T-helper 17 cell (primary cell): ENCODE data around the gene C15orf61. TPM values are rescaled to one million over a fixed set of nuclear protein-coding genes. Genes with fewer than 3 reads are reported as not detected.
A peak's percentile ranks its signal among the peaks of the same experiment; 100 is the strongest.

Source experiments
- ATAC-seq: fragments of 150-1000 bp; cut with Tn5 transposase; 2 replicates; pipeline ENCODE4 v1.10.0; 2021; ENCODE audit warnings: mild to moderate bottlenecking, moderate library complexity
- DNase-seq, 3 donors: peaks; one replicate each; pipeline versions ENCODE4 v3.0.0 to v3.0.0-alpha.2; 2020 to 2021
- H3K9me3 ChIP-seq: one replicate; pipeline ENCODE4 v1.7.0; 2013; ENCODE audit warnings: low read length, mild to moderate bottlenecking; ENCODE audit not compliant: control insufficient read depth, poor library complexity, severe bottlenecking
- H3K27ac Mint-ChIP-seq: one replicate; pipeline ENCODE4 v1.8.0; 2022; ENCODE audit warnings: mild to moderate bottlenecking, moderate library complexity, mixed read lengths
- H3K27me3 Mint-ChIP-seq: one replicate; pipeline ENCODE4 v1.8.0; 2022; ENCODE audit warnings: mixed read lengths
- H3K36me3 Mint-ChIP-seq: one replicate; pipeline ENCODE4 v1.8.0; 2022; ENCODE audit warnings: low read depth, mixed read lengths
- H3K4me1 Mint-ChIP-seq: one replicate; pipeline ENCODE4 v1.8.0; 2022; ENCODE audit warnings: mild to moderate bottlenecking, mixed read lengths
- H3K4me3 Mint-ChIP-seq: one replicate; pipeline ENCODE4 v1.8.0; 2022; ENCODE audit warnings: mild to moderate bottlenecking, moderate library complexity, mixed read lengths
- total RNA-seq, 4 donors: library from RNA in 2 of 4; stranded (reverse) in 2 of 4; gene quantifications; one replicate each; pipeline ENCODE4 v1.2.3 and lab custom pipeline; 2022 to 2026

The C15orf61 gene
- total RNA-seq, 2 donors from 2014 or later = 7.7 to 8.7 TPM

DNA sequence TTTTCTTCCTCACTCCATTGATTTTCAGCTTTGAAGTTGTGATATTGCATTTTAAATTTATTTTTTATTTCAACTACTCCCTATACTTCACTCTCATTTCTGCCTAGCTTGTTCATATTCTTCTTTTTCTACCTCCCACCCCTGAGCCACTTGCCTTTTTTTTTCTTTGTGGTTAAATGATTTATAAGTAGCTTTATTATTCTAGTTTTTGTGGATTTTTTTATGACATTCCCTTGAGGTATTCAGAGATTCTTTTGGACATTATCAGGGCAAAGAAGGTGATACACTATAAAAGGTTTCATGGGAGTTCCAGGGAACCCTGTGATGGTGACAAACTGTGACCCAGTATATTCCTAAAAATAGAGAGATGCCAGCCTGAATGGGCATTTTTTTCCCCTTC, 3.3 kb downstream of the C15orf61 start:
- Mint-ChIP-seq H3K4me1 (peaks cover 14% of the 10 kb centered on the region), H3K36me3 (no peaks in the 10 kb centered on the region), H3K27ac (peak overlapping the region; percentile 78), H3K4me3 (no peak overlapping the region), H3K27me3 (no peaks in the 10 kb centered on the region)
- ATAC-seq (no peak), DNase-seq (no peak)
- H3K9me3 ChIP-seq = no peaks in the 10 kb centered on the region

DNA sequence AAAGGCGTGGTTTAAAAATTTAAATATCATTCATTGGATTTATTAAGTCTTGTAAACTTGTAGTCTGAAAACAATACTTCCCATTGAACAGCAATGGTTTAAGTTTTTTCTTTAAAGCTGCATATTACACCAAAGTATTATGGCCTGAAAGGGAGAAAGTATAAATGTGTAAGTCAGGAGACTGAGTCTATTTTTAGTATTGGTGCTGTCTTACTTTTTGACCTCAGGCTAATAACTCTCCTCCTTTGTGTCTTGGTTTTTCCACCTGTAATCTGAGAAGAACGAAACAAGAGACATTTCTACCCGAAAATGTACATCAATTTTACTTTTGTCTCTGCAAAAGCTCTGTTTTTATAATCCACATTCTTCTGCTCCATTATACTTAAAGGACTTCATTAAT, 7.6 kb downstream of the C15orf61 start:
- no peak overlapping the region for H3K4me3 Mint-ChIP-seq
- ATAC-seq = no peak
- no peaks in the 10 kb centered on the region for H3K4me1 Mint-ChIP-seq
- H3K36me3 Mint-ChIP-seq = no peaks in the 10 kb centered on the region
- no peaks in the 10 kb centered on the region for H3K9me3 ChIP-seq
- H3K27ac Mint-ChIP-seq = no peak overlapping the region
- no peaks in the 10 kb centered on the region for H3K27me3 Mint-ChIP-seq
- DNase-seq = no peak

DNA sequence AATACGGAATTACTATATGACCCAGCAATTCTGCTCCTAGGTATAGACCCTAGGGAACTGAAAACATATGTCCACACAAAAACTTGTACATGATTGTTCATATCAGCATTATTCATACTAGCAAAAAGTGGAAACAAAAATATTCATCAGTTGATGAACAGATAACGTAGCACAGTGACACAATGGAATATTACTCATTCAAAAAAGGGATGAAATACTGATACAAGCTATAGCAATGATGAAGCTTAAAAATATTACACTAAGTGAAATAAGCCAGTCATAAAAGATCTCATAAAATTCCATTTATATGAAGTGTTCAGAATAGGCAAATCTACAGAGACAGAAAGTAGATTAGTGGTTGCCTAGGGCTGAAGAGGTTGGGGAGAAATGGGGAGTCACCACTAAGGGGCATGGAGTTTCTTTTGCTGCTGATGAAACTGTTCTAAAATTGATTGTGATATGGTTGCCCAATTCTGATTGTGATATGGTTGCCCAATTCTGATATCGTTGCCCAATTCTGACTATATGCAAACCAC, 10.5 kb downstream of the C15orf61 start:
- H3K4me1 Mint-ChIP-seq = no peaks in the 10 kb centered on the region
- H3K36me3 Mint-ChIP-seq = no peaks in the 10 kb centered on the region
- ATAC-seq = no peak
- H3K27me3 Mint-ChIP-seq = no peaks in the 10 kb centered on the region
- no peak for DNase-seq
- peak overlapping the region; percentile 6 for H3K27ac Mint-ChIP-seq
- no peaks in the 10 kb centered on the region for H3K9me3 ChIP-seq
- no peak overlapping the region for H3K4me3 Mint-ChIP-seq

DNA sequence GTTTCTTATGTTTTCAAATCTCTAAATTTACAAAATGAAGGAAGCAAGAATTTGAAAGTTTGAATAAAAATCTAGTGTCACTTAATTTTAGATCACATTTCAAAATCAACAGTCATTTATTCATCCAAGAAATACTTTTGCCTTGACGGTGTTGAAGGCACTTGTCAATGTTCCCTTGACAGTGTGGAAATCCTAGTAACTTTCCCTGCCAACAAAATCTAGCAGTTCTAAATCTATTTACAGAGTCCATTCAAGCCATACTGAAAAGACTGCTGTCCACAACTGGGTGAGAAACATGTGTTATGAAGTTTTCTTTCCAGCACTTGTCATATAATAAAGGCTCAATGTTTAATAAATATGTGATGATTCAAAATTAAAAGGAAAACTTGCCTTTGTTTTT, 12.9 kb downstream of the C15orf61 start:
- H3K36me3 Mint-ChIP-seq = no peaks in the 10 kb centered on the region
- ATAC-seq (no peak), DNase-seq (no peak)
- peaks cover 3% of the 10 kb centered on the region for H3K4me1 Mint-ChIP-seq
- no peaks in the 10 kb centered on the region for H3K9me3 ChIP-seq
- no peak overlapping the region for H3K4me3 Mint-ChIP-seq
- peak overlapping the region; percentile 16 for H3K27ac Mint-ChIP-seq
- H3K27me3 Mint-ChIP-seq = no peaks in the 10 kb centered on the region

DNA sequence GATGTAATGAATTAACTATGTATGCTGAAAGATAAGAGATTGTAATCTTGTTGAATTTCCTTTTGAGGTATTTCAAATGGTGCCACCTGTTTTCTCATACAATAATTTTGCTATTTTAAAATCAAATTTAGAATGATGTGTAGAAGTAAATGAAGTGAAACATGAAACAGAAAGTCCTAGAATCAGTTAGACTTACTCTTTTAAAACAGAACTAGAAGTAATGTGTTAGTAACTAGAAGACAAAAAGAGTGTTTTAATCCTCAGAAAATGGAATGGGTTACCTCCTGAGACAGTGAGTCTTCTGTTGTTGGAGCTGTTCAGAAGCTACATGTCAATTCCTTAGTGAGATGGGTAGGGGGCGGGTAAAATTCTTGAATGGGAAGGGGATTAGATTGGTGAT, 13.4 kb downstream of the C15orf61 start:
- H3K27me3 Mint-ChIP-seq = no peaks in the 10 kb centered on the region
- no peaks in the 10 kb centered on the region for H3K9me3 ChIP-seq
- peak overlapping the region; percentile 16 for H3K27ac Mint-ChIP-seq
- peaks cover 7% of the 10 kb centered on the region for H3K4me1 Mint-ChIP-seq
- no peak for DNase-seq
- H3K4me3 Mint-ChIP-seq = no peak overlapping the region
- no peaks in the 10 kb centered on the region for H3K36me3 Mint-ChIP-seq
- no peak for ATAC-seq

DNA sequence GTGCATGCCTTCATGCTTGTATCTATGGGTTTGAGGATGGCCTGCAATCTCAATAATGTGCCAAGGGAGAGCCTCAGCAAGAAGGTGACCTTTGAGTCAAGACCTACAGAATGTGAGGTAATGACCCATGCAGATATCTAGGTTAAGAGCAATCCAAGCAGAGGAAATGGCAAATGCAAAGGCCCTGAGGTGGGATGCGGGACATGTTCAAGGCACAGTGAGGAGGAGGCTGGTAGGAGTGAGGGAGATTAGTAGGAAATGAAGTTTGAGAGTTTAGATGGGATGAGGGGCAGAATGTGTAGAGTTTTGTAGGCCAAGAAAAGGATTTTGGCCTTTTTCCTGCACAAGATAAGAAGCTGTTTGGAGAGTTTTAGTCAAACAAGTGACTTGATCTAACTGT, 16.8 kb downstream of the C15orf61 start:
- DNase-seq = no peak
- no peaks in the 10 kb centered on the region for H3K36me3 Mint-ChIP-seq
- H3K4me1 Mint-ChIP-seq = peaks cover 10% of the 10 kb centered on the region
- H3K4me3 Mint-ChIP-seq = no peak overlapping the region
- no peak overlapping the region for H3K27ac Mint-ChIP-seq
- ATAC-seq = no peak
- H3K9me3 ChIP-seq = no peaks in the 10 kb centered on the region
- H3K27me3 Mint-ChIP-seq = no peaks in the 10 kb centered on the region

DNA sequence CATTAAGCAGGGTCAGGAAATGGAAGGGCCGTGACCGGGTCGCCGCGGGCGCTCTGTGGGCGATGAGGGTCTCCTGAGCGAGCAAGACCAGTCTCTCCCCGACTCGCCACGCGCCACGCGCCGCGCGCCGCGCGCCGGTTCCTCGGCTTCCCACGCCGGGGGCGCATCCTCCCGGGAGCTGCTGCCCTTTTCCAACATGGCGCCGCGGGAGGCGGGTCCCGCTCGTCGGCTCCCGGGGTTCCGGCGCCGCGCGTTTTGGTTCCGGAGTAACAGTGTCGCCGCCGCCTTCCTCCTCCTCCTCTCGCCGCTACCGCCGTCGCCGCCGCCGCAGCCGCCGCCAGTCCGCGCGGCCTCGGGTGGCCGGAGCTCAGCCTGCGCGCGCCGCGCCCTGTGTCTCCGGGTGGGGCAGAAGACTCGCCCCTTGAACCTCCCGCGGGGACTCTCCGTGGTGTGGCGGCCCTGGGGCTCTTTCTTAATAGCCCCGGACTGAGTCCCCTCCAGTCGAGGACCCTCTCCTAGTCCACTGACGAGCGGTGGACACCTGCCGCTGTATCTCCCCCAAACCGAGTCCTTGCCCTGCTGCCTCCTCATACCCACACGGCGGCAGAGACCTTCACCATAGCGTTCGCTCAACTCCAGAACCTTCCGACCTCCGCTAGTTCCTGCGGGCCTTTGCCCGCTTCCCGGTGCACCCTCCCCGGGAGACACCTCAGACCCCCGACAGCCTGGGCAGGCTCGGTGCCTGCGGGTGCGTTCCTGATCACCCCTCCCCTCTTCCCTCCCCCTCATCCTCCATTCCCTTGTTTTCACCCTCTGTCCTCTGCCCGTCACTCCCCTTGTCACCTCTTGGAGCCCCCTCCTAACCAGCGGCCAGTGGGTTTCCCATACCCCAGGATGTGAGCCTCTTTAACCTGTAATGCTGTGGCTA, 21.8 kb downstream of the C15orf61 start, which contains the start of gene MAP2K5:
TSS of gene MAP2K5 (plus strand) at position 284 of the 928 bp plus-strand sequence. CDS start at position 917, 633 bp downstream.
- H3K27ac Mint-ChIP-seq = peak within 1 kb of the TSS; percentile 97
- H3K36me3 Mint-ChIP-seq = no peaks in the 10 kb centered on the region
- DNase-seq = peak; percentile 76 to 80 (median 78)
- no peaks in the 10 kb centered on the region for H3K27me3 Mint-ChIP-seq
- ATAC-seq = peak; percentile 87
- no peaks in the 10 kb centered on the region for H3K9me3 ChIP-seq
- peak within 1 kb of the TSS; percentile 95 for H3K4me3 Mint-ChIP-seq
- peaks cover 32% of the 10 kb centered on the region for H3K4me1 Mint-ChIP-seq

DNA sequence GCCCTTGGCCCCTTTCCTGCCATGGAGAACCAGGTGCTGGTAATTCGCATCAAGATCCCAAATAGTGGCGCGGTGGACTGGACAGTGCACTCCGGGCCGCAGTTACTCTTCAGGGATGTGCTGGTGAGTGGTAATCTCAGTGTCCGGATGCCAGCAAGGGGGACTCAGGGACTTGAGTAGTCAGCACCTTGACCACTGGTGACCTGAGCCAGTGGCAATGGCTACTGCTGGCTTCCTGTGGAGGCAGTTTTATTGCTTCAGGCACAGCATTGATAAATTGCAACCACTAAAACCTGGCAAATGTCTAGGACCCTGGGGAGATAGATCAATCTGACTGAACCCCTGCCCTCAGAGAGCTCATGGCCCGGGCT, 22.4 kb downstream of the C15orf61 start:
- Mint-ChIP-seq H3K36me3 (no peaks in the 10 kb centered on the region), H3K27ac (peak overlapping the region; percentile 97), H3K27me3 (no peaks in the 10 kb centered on the region), H3K4me3 (peak overlapping the region; percentile 95), H3K4me1 (peaks cover 36% of the 10 kb centered on the region)
- H3K9me3 ChIP-seq = no peaks in the 10 kb centered on the region
- ATAC-seq (no peak), DNase-seq (peak in 1 of 3 donors; percentile 4)

DNA sequence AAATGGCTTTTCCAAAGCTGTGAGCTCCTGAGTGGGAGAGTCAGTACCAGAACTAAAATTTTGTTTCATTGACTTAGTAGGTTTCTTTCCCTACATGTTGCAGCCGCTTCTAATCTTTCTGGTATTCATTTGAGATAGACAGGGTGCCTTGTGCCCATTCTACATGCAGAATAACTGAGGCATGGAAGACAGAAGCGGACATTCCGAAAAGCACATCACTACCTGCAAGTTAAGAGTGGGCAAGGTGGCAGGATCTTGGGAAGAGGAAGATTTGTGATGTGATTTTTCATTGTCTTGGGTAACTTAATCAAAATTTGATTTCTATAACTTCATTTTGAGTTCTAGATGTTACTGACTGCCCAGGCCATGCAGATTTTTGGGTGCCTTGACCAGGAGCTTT, 23.5 kb downstream of the C15orf61 start:
- Mint-ChIP-seq H3K27me3 (no peaks in the 10 kb centered on the region), H3K4me1 (peaks cover 36% of the 10 kb centered on the region), H3K36me3 (no peaks in the 10 kb centered on the region), H3K27ac (peak overlapping the region; percentile 97), H3K4me3 (peak overlapping the region; percentile 95)
- no peak for ATAC-seq
- H3K9me3 ChIP-seq = no peaks in the 10 kb centered on the region
- no peak for DNase-seq

DNA sequence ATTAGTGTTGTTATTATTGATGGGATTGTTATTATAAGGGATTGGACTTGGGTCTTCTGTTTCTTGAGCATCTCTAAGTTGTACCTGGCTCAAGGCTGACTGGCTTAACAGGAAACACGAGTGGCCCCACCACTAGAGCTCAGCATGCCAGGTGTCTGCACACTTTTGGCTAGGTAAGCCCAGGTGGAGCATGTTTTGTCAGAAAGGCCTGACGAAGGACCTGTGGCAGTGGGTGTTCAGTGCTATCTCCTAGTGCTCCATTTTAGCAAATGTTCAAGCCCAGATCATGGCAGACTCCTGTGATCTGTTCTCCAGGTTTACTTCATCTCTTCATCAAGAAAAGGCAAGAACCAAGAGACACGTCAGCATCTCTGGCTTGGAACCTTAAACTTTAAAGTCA, 24.9 kb downstream of the C15orf61 start:
- Mint-ChIP-seq H3K27me3 (no peaks in the 10 kb centered on the region), H3K4me3 (no peak overlapping the region), H3K36me3 (no peaks in the 10 kb centered on the region), H3K4me1 (peaks cover 36% of the 10 kb centered on the region), H3K27ac (no peak overlapping the region)
- no peak for ATAC-seq
- no peaks in the 10 kb centered on the region for H3K9me3 ChIP-seq
- DNase-seq = no peak

DNA sequence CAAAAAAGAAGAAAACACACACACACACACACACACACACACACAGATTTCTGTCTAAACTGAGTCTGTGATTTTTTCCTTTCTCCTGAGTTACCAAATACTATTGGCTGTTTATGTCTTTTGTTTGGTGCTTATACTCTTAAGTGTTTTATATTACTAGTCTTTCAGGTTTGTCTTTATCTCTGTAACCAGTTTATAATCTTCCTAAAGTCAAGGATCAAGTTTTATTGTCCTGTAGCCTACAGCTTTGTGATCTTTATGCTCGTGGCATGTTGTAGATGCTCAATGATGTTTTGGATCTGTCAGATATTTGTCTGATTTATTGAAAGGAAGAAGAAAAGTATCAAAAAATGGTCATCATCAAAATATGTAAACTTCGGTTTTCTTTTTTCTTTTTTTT, 26.1 kb downstream of the C15orf61 start:
- DNase-seq = no peak
- no peaks in the 10 kb centered on the region for H3K27me3 Mint-ChIP-seq
- peaks cover 34% of the 10 kb centered on the region for H3K4me1 Mint-ChIP-seq
- H3K36me3 Mint-ChIP-seq = no peaks in the 10 kb centered on the region
- H3K4me3 Mint-ChIP-seq = no peak overlapping the region
- no peak for ATAC-seq
- no peak overlapping the region for H3K27ac Mint-ChIP-seq
- H3K9me3 ChIP-seq = no peaks in the 10 kb centered on the region

DNA sequence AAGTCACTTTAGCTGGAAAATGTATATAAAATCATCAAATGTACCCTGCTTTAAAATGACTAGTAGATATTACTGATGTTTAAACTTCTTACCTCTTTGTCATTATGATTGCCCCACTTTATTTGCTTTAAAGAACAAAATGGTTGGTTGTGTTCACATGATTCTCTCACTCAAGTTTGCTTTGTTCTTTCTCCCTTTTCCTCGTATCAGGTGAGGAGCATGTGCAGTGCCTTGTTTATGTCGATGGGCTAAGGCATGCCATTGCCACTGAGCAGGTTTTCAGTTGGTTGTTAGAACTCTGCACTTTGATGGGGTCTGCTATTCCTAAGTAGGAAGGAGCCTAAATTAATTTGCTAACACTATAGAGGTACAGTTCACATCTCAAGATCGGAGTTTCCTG, 26.9 kb downstream of the C15orf61 start:
- Mint-ChIP-seq H3K27me3 (no peaks in the 10 kb centered on the region), H3K4me3 (no peak overlapping the region), H3K36me3 (no peaks in the 10 kb centered on the region), H3K27ac (no peak overlapping the region), H3K4me1 (peaks cover 34% of the 10 kb centered on the region)
- DNase-seq (no peak), ATAC-seq (no peak)
- no peaks in the 10 kb centered on the region for H3K9me3 ChIP-seq

DNA sequence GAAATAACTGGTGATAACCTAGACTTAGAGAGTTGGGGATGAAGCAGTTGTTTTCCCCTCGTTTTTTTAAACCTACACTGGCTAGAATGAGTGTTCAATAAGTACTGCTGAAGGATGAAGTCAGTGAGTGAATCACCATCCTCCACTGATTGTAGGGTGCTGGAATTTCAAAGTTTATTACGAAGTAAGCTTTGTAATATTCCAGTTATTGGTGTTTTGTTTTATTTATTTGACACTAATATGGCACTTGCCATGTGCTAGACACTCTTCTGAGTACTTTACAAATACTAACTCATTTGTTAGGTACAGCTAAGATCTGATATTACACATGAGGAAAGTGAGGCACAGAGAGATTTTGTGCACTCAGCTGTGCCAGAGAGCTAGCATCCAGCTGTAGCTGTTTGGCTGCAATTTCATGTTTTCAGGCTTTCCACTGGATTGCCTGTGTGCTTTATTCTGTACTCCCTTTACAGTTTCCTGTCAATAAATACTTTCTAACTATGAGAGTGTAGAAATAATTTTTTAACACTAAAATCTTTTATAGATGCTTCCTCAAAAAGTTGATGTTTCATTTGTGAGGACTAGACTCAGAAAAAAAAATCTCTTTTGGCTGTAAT, 27.4 kb downstream of the C15orf61 start:
- Mint-ChIP-seq H3K36me3 (no peaks in the 10 kb centered on the region), H3K4me3 (no peak overlapping the region), H3K27ac (no peak overlapping the region), H3K27me3 (no peaks in the 10 kb centered on the region), H3K4me1 (peaks cover 29% of the 10 kb centered on the region)
- ATAC-seq (no peak), DNase-seq (no peak)
- H3K9me3 ChIP-seq = no peaks in the 10 kb centered on the region
